GM23338 (cell line): ENCODE measurements around the gene ATF5. TPM values are rescaled to one million over a fixed set of nuclear protein-coding genes. Genes with fewer than 3 reads are reported as not detected.

Experiments
- ATAC-seq: fragments of 200-7000 bp; cut with Tn5 transposase; 3 replicates; pipeline ENCODE4 v1.9.1; 2020
- DNase-seq: peaks from one replicate; pipeline ENCODE4 v3.0.0-alpha.2; 2015; ENCODE audit warnings: low spot score
- H2AFZ ChIP-seq: fragments of 200-600 bp; sonication (generic); 2 replicates; pipeline ENCODE4 v1.8.0; 2016; ENCODE audit warnings: antibody characterized with exemption, mild to moderate bottlenecking, moderate library complexity
- H3F3A ChIP-seq: fragments of 200-600 bp; sonication (generic); replicated peaks from 2 replicates; pipeline ENCODE4 v1.8.0; 2017; ENCODE audit warnings: antibody characterized with exemption, mixed run types, low read depth
- H3K27ac ChIP-seq: fragments of 200-600 bp; sonication (generic); 2 replicates; pipeline ENCODE4 v1.6.1; 2016; ENCODE audit warnings: low read depth
- H3K27me3 ChIP-seq: fragments of 200-600 bp; sonication (generic); 2 replicates; pipeline ENCODE4 v1.8.0; 2016; ENCODE audit warnings: mild to moderate bottlenecking, mixed run types, moderate library complexity; ENCODE audit not compliant: insufficient read depth
- H3K36me3 ChIP-seq: fragments of 200-600 bp; sonication (generic); 2 replicates; pipeline ENCODE4 v1.8.0; 2016; ENCODE audit warnings: mild to moderate bottlenecking; ENCODE audit not compliant: insufficient read depth
- H3K4me1 ChIP-seq: fragments of 200-600 bp; sonication (generic); 2 replicates; pipeline ENCODE4 v1.8.0; 2016; ENCODE audit warnings: mild to moderate bottlenecking, moderate library complexity; ENCODE audit not compliant: insufficient read depth
- H3K4me2 ChIP-seq: fragments of 200-600 bp; sonication (generic); 2 replicates; pipeline ENCODE4 v1.7.1; 2017; ENCODE audit warnings: mixed run types
- H3K4me3 ChIP-seq: fragments of 200-600 bp; sonication (generic); 2 replicates; pipeline ENCODE4 v1.6.1; 2016; ENCODE audit warnings: mixed run types
- H3K79me2 ChIP-seq: fragments of 200-600 bp; sonication (generic); replicated peaks from 2 replicates; pipeline ENCODE4 v1.8.0; 2017; ENCODE audit warnings: mild to moderate bottlenecking; ENCODE audit not compliant: insufficient read depth
- H3K9me2 ChIP-seq: fragments of 200-600 bp; sonication (generic); 2 replicates; pipeline ENCODE4 v1.8.0; 2017; ENCODE audit not compliant: insufficient read depth
- H4K20me1 ChIP-seq: fragments of 200-600 bp; sonication (generic); replicated peaks from 2 replicates; pipeline ENCODE4 v1.8.0; 2017; ENCODE audit warnings: mild to moderate bottlenecking; ENCODE audit not compliant: insufficient read depth
- H3K27ac Mint-ChIP-seq: 2 replicates; pipeline ENCODE4 v1.8.0; 2020; ENCODE audit warnings: inconsistent platforms, mild to moderate bottlenecking, moderate library complexity, mixed read lengths
- H3K27me3 Mint-ChIP-seq: 3 replicates; pipeline ENCODE4 v1.8.0; 2022; ENCODE audit warnings: low read depth, mild to moderate bottlenecking, moderate library complexity, mixed read lengths, inconsistent platforms; ENCODE audit not compliant: insufficient read depth, poor library complexity
- H3K36me3 Mint-ChIP-seq: 3 replicates; pipeline ENCODE4 v1.8.0; 2021; ENCODE audit warnings: low read depth, mild to moderate bottlenecking, inconsistent platforms, moderate library complexity, mixed read lengths
- H3K4me1 Mint-ChIP-seq: 3 replicates; pipeline ENCODE4 v1.8.0; 2020; ENCODE audit warnings: mild to moderate bottlenecking, inconsistent platforms, mixed read lengths
- H3K4me3 Mint-ChIP-seq: 3 replicates; pipeline ENCODE4 v1.8.0; 2021; ENCODE audit warnings: moderate library complexity, mild to moderate bottlenecking, inconsistent platforms, mixed read lengths
- H3K9me3 Mint-ChIP-seq: 3 replicates; pipeline ENCODE4 v1.8.0; 2020; ENCODE audit warnings: moderate library complexity, mild to moderate bottlenecking, inconsistent platforms, mixed read lengths
- CREB1 ChIP-seq: fragments of 250-450 bp; sonication (Bioruptor Pico); IDR thresholded peaks from 2 replicates; pipeline ENCODE4 v1.5.0; 2020; ENCODE audit warnings: low read depth, mild to moderate bottlenecking, moderate library complexity
- CTCF ChIP-seq, 2 experiments: fragments of 200-600 bp in 1 of 2; sonication (generic) in 1 of 2; conservative IDR thresholded peaks; 2 replicates each; pipeline versions ENCODE4 v1.5.1 to v1.6.1; 2016 to 2017; ENCODE audit warnings: antibody characterized with exemption in 2 of 2, low read depth in 2 of 2, mild to moderate bottlenecking in 2 of 2, moderate library complexity in 1 of 2
- ETS1 ChIP-seq: IDR thresholded peaks from 2 replicates; pipeline ENCODE4 v1.6.1; 2016; ENCODE audit warnings: antibody characterized with exemption
- EZH2 ChIP-seq: fragments of 200-600 bp; sonication (generic); IDR thresholded peaks from one replicate; pipeline ENCODE4 v1.8.0; 2017; ENCODE audit warnings: antibody characterized with exemption, mild to moderate bottlenecking, low read depth; ENCODE audit not compliant: unreplicated experiment
- EZH2phosphoT487 ChIP-seq: fragments of 200-600 bp; sonication (generic); IDR thresholded peaks from one replicate; pipeline ENCODE4 v1.8.1; 2018; ENCODE audit warnings: antibody characterized with exemption; ENCODE audit not compliant: unreplicated experiment
- JUNB ChIP-seq: IDR thresholded peaks from one replicate; pipeline ENCODE4 v1.6.1; 2016; ENCODE audit warnings: antibody characterized with exemption; ENCODE audit not compliant: unreplicated experiment
- NANOG ChIP-seq: IDR thresholded peaks from 2 replicates; pipeline ENCODE4 v1.6.1; 2016; ENCODE audit warnings: antibody characterized with exemption, borderline replicate concordance
- POLR2AphosphoS5 ChIP-seq: IDR thresholded peaks from 2 replicates; pipeline ENCODE4 v1.6.1; 2016; ENCODE audit warnings: antibody characterized with exemption, low read depth
- REST ChIP-seq: IDR thresholded peaks from one replicate; pipeline ENCODE4 v1.6.1; 2018; ENCODE audit warnings: antibody characterized with exemption; ENCODE audit not compliant: unreplicated experiment
- STAT1 ChIP-seq: IDR thresholded peaks from one replicate; pipeline ENCODE4 v1.6.1; 2016; ENCODE audit warnings: antibody characterized with exemption; ENCODE audit not compliant: unreplicated experiment
- ZNF114 ChIP-seq: fragments of 250-450 bp; sonication (Bioruptor Pico); IDR thresholded peaks from 2 replicates; pipeline ENCODE4 v1.5.0; 2020; ENCODE audit warnings: mild to moderate bottlenecking, moderate library complexity
- ZNF331 ChIP-seq: fragments of 250-450 bp; sonication (Bioruptor Pico); IDR thresholded peaks from 2 replicates; pipeline ENCODE4 v1.5.0; 2020; ENCODE audit warnings: low read depth, mild to moderate bottlenecking, moderate library complexity
- ZNF462 ChIP-seq: fragments of 250-450 bp; sonication (Bioruptor Pico); IDR thresholded peaks from 2 replicates; pipeline ENCODE4 v1.5.0; 2020; ENCODE audit warnings: mild to moderate bottlenecking, moderate library complexity
- polyA plus RNA-seq: library from polyadenylated mRNA; unstranded; fragments of >200 nt; fragmentation: Nextera tagmentation; extraction: Ambion mirVana; gene quantifications from 2 replicates; pipeline ENCODE4 v1.2.1, GENCODE V29; 2016
- total RNA-seq: library from RNA; depleted of rRNA; stranded (reverse); fragments of >200 nt; shearing (Covaris generic); gene quantifications from 2 replicates; pipeline ENCODE4 v1.2.3, GENCODE V29; 2014

Gene ATF5
- total and polyA plus RNA-seq, 2 experiments from 2014 or later = 7.4 to 9.6 TPM

- no peak overlapping the region for H3K27ac Mint-ChIP-seq
- no peak for DNase-seq
- peaks cover 26% of the 10 kb centered on the region for H3K27me3 Mint-ChIP-seq
- Histone ChIP-seq H3K4me2 (no peak overlapping the region), H4K20me1 (no peaks in the 10 kb centered on the region; the same call in 1 of the 2 replicates), H3K9me2 (no peaks in the 10 kb centered on the region), H3K4me1 (peaks cover 9% of the 10 kb centered on the region; the same call in 1 of the 2 replicates), H2AFZ (no peak overlapping the region), H3K27ac (no peak overlapping the region), H3K4me3 (no peak overlapping the region), H3K79me2 (no peaks in the 10 kb centered on the region), H3F3A (peaks cover 30% of the 10 kb centered on the region; the same call in 1 of the 2 replicates), H3K36me3 (peaks cover 13% of the 10 kb centered on the region), H3K27me3 (0 out of 2 replicates have a peak, but pooled peaks cover 3% of the 10 kb centered on the region)
- TF ChIP-seq STAT1 (no peak), POLR2AphosphoS5 (no peak), EZH2phosphoT487 (no peak), REST (no peak), ZNF462 (no peak), EZH2 (no peak), CREB1 (no peak), JUNB (no peak), CTCF (conservative IDR thresholded peaks at IDR 0.05; ENCODE audit: low read depth in 2 of 2) (no peak), ZNF331 (CRISPR knock-in tag) (no peak), ZNF114 (CRISPR knock-in tag) (no peak), NANOG (no peak), ETS1 (no peak)
- H3K4me3 Mint-ChIP-seq = no peak overlapping the region
- H3K9me3 Mint-ChIP-seq = peaks cover 5% of the 10 kb centered on the region
- peaks cover 9% of the 10 kb centered on the region for H3K4me1 Mint-ChIP-seq
- H3K36me3 Mint-ChIP-seq = peaks cover 39% of the 10 kb centered on the region
- no peak for ATAC-seq
Measured at GRCh38 chr19:49888510-49888824, 40.5 kb upstream of the ATF5 start.
